Eye (tissue), 1 donor: Measurements from ENCODE around the gene NUDT6.
"Not testable (repeated sequence)": the region's sequence is repeated elsewhere in the genome, so short reads cannot be mapped to it uniquely, and the experiment has no call there.

Experiments used
- DNase-seq: peaks from one replicate; pipeline ENCODE4 v3.0.0-alpha.2; 2015

NUDT6 gene

DNA sequence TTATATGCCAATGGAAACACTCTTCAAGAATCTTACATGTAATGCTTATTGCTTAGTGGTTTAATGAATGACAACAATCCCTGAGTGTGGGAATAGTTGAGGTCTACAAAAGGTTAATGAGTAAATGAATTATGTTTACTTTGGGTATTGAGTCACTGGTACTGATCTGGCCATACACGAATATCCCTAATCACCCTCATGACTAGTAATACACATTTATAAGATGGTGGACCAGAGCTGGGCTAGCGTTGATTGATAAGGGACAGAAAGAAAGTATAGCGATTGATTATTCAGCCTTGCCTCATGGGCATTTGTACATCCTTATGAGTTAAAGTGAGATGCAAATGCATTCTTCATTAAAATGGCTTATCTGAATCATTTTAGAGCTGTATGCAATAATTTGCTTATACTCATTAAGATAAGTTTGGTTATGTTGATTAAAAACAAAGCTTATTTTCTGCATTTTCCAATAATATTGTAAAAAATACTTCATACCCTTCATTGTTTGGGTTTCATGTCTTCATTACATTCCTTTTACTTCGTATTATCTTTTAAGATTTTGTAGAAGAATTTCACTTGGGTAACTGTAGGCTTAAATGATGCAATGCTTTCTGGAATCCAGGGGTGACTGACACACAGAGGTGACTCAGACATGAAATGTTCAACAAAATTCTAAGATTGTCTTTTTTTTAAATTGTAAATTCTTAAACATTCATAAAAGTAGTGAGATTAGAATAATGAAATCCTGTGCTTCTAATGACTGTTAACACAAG, 48.4 kb downstream of the NUDT6 start:
- DNase-seq: no peak

DNA sequence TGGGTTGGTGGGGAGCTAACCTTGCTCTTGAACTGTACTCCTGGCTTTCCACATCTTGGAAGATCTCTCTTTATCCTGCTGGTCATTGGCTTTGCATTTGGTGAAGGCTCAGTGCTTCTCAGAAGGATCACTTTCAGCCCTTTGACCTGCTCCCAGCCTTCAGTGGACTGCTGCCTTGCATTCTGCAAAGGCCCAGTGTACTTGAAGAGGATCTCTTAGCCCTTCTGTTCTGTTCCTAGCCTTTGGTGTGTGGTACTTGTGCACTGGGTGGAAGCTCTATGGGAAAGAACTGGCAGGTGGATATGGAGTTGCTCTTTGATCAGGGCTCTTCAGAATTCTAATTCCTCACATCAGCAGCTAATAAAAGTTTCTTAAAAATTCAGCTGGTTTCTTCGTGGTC, 49.3 kb downstream of the NUDT6 start:
- DNase-seq: no peak

DNA sequence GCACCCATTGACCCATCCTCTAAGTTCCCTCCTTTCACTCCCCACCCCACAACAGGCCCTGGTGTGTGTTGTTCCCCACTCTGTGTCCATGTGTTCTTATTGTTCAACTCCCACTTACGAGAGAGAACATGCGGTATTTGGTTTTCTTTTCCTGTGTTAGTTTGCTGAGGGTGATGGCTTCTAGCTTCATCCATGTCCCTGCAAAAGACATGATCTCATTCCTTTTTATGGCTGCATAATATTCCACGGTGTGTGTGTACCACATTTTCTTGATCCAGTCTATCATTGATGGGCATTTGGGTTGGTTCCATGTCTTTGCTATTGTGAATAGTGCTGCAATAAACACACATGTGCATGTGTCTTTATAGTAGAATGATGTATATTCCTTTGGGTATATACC, 54.2 kb downstream of the NUDT6 start:
- DNase-seq: not testable (repeated sequence)

DNA sequence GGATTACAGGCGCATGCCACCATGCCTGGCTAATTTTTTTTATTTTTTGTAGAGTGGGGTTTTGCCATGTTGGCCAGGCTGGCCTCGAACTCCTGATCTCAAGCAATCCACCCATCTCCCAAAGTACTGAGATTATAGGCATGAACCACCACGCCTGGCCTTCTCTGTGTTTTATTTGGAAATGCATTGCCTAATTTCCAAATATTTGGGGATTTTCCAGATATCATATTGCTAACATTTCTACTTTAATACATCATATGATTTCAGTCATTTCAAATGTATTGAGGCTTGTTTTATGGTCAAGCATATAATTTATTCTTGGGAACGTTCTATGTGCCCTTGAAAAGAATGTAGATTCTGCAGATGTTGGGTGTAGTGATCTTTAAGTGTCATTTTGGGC, 57.0 kb downstream of the NUDT6 start:
- DNase-seq: no peak

DNA sequence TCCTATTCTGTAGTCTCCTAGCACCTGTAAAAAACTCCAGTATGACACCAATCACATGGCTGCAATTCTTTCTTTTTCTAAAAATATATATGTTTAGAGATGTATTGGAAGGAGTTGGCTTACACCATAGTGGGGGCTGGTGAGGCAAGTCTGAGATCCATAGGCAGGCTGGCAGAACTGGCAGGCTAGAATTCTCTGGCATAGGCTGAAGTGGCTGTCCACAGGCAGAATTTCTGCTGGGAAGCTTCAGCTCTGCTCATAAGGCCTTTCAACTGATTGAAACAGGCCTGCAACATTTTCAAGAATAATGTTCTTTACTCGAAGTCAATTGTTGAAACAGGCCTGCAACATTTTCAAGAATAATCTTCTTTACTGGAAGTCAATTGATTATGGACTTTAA, 58.8 kb downstream of the NUDT6 start:
- no peak for DNase-seq

DNA sequence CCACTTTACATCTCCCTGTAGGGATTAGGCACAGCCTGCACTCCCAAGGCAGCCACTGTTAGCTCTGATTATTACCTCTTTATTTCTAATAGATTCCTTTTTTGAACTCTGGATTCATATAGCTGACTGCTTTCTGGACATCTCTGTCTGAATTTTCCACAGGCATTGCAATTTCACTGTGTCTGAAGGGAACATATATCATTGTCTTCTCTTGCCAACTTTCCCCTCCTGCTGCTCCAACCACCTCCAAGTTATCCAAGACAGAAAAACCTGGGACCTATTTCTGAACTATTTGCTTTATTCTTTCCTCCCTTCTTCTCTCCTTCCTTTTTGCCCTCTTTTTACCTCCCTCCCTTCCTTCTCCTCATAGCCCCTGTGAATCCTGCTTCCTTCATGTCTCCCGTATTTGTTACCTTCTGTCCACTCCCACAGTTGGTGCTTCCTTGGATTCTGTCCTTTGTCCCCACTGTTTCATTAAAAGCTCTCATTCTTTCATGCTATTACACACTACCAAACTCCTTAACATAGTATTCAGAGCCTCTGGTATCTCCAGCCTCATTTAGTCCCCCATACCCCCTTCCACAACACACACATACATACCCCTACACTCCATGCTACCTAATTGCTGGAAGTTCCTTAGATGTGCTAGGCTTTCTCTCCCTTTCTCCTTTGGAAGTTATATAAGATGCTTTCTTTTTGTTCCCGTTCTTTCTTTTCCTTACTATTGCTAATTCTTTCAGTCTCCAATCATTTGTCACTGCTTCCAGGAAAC, 61.0 kb downstream of the NUDT6 start:
- no peak for DNase-seq

DNA sequence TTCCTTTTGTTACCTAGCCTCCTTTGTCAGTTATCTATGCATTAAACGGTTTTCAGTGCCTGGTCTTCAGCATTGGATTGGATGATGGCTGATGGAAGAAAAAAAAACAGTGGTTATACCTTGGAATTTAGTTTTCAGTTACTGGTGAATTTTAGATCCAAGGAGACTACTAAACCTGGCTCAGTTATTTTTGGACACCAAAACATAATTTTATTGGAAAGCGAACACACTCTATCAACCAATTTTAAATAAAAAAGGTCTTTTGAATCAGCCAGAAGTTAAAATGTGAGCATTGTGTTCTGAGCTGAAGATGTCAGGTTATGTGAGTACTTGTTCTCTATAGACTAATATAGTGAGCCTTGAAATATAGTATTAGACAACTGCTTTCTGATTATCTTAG, 63.7 kb downstream of the NUDT6 start:
- no peak for DNase-seq

DNA sequence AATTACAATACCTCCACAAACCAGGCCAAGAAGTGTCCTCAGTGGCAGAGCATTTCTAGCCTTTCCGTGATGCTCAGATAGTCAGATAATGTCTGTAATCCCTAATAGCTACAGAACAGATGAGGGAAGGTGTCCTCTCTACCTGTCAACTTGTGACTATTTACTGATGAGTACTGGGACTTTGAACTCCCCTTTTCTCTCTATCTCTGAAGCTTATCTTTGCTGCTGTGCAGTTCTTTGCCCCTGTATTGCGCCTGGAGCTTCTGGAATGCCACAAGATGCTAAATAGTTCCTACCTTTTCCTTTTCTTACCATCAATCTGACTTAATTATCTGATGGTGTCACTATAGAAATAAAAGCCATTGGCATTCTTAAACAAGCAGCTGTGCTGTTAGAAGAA, 65.2 kb downstream of the NUDT6 start:
- DNase-seq: no peak

DNA sequence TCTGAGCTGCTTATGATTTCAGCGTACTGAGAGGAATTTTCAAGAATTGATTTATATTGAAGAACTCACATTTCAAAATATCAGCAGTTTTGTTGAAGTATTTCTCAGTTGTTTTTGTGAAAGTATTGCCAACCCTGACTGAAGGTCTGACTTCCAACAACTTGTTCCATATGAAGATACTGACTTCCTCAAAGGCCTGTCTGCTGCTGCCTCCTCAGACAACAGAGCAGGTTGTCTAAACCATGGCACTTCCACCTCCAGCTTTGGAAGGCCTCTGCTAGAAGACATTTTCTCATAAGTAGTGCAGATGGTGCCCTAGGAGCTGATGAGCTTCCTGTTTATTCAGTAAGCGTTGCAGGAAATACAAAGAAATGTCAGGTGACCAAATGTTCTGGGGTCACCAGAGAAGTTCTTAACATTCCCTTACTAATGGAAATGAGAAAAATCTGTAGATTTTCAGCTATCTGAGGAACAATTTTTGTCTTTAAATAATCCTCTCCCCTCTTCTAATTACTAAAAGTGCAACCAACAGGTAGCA, 67.0 kb downstream of the NUDT6 start:
- DNase-seq: no peak

DNA sequence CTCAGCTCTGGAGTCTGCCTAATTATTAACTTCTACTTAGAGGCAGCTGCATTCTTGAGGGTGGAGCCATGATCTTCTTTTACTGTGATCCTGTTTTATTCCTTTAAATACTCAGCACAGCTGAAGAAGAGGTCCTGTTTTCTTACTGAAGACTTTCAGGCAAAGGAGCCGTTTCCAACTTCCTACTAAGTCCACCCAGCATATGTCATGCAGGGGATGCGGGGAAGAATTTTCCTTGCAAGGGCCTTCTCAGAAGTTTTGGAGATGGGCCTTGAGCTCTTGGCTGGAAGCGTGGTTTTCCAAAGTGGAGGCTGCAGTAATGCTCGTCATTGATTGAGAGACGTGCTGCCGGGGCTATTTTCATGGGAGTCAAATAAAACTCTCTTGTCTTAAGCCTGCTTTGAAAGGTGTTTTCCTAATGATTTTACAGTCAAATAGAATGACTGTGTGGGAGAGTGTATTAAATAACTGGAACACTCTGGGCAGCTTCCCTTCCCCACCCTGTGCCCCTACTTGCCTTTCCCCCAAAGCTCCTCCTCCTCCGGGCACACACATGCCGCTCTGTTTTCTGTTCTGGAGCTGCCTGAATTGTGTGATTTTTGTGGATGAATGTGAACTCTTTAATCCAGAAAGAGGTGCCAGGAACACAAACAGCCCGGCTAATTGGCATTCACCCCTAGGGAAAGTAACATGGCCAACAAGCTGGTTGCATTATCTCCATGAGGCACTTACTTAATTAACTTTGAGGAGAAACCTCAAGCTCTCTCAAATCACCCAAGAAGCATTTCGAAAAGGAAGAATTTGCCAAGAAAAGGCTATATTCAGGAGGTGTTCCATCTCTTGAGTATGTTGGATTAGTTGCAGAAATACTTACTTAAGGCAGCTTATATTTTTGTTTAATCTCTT, 67.7 kb downstream of the NUDT6 start:
- DNase-seq: peak; percentile 50

DNA sequence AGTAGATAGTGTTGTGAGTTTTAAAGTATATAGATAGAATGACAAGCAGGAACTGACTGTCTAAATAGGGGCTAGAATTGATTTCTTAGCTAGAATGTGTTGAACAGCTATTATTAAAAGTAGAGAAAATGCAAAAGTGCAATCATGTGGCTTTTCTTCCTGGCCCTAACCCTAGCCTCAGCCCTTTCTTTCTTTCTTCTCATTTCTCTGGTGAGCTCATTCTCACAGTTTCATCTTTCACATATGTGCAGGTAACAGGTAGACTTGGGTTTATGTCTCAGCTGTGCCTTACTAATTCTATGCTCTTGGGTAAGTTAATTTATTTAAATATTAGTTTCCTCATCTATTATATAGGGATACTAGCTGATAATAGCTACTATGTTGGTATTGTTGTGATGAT, 70.8 kb downstream of the NUDT6 start:
- no peak for DNase-seq

DNA sequence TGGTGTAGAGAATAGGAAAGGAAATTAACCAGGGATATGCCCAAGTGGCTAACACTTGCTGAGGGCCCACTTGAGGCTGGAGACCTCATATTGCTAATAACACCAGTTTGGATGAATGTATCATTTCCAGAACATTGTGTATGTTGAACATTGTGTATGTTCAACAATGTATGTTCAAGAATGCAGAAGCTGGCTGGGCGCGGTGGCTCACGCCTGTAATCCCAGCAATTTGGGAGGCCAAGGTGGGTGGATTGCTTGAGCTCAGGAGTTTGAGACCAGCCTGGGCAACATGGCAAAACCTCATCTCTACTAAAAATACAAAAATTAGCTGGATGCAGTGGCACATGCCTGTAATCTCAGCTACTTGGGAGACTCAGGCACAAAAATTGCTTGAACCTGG, 72.6 kb downstream of the NUDT6 start:
- not testable (repeated sequence) for DNase-seq

DNA sequence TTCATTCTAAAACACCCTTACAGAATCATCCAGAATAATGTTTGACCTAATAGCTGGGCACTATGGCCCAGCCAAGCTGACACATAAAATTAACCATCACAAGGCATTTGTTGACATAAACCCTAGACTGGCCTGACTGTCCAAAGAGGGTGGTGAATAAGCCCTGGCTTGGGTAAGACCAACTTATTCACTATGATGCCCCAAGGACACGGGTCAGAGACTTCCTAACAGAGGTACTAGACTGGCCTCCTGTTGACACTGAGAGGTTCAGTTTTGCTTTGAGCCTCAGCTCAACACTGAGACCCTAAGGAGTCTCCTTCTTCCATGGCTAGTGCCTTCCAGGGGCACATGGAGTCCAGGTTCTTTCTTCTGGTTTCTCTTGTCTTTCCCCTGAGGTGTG, 74.5 kb downstream of the NUDT6 start:
- no peak for DNase-seq

DNA sequence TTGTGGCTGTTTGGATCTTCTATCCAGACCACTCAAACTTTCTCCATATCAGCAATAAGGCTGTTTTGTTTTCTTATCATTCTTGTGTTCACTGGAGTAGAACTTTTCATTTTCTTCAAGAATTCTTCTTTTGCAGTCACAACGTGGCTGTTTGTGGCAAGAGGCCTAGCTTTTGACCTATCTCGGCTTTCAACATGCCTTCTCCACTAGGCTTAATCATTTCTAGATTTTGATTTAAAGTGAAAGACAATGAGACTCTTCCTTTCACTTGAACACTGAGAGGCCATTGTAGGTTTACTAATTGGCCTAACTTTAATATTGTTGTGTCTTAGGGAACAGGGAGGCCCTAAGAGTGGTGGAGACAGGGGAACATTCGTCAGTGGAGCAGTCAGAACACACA, 76.6 kb downstream of the NUDT6 start:
- no peak for DNase-seq

DNA sequence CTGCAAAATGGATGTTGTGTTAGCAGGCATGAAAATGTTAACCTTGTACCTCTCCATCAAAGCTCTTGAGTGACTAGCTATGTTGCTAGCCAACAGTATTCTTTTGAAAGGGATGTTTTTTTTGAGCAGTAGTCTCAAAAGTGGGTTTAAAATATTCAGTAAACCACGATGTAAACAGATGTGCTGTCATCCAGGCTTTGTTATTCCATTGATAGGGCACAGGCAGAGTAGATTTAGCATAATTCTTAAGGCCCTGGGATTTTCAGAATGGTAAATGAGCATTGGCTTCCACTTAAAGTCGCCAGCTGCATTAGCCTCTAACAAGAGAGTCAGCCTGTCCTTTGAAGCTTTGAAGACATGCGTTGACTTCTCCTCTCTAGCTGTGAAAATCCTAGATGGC, 77.3 kb downstream of the NUDT6 start:
- DNase-seq: no peak

DNA sequence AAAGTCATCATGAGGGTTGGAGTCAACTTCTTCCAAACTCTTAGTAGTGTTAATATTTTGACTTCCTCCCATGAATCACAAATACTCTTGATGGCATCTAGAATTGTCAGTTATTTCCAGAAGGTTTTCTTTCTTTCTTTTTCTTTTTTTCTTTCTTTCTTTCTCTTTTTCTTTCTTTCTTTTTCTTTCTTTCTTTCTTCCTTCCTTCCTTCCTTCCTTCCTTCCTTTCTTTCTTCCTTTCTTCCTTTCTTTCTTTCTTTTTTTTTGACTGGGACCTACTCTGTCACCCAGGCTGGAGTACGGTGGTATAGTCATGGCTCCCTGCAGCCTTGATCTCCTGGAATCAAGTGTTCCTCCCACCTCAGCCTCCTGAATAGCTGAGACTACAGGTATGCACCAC, 78.0 kb downstream of the NUDT6 start:
- not testable (repeated sequence) for DNase-seq

DNA sequence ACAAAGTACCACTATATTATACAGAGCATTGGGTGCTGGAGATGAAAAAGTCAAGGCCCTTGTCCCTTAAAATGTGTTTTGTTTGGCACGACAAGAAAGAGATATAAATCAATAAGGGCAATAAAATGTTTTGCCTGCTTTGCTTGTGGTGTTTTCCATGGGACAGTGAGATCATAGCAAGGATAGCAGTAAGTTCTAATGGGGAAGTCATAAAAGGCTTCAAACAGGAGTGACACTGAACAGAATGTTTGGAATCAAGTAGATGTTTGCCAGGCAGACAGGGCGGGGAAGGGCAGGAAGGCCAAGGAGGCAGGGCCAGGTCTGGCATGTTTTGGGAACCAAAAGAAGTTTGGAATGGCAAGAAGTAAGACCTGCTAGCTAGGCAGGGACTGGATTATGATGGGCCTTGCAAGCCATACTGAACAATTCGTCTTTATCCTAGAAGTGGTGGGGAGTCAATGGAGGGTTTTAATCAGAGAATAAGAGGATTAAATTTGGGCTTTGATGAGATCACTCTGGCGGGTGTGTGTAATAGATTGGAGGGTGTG, 79.3 kb downstream of the NUDT6 start:
- no peak for DNase-seq
